ENCODE measurements around the gene STPG1. TPM values are rescaled to one million over a fixed set of nuclear protein-coding genes. Genes with fewer than 3 reads are reported as not detected.
"Not testable (repeated sequence)": the region's sequence is repeated elsewhere in the genome, so short reads cannot be mapped to it uniquely, and the experiment has no call there.

The STPG1 gene
- 5.2 TPM for total RNA-seq
- long read RNA-seq, full-length matches to known transcripts: 3 of 8 reads
- long read RNA-seq, partial matches to known transcripts: 2 of 8 reads
- long read RNA-seq, other reads (novel, unspliced or antisense): 3 of 8 reads

- intact Hi-C loops (cut with DNase I): no loop called here
- DNase-seq (ENCODE audit: low spot score): peak; percentile 91
Measured at GRCh38 chr1:24413350-24414163, at the start of gene STPG1. TSS of gene STPG1 (minus strand) at chr1:24413782. CDS start at chr1:24401388, 12,394 bp downstream.

DNA sequence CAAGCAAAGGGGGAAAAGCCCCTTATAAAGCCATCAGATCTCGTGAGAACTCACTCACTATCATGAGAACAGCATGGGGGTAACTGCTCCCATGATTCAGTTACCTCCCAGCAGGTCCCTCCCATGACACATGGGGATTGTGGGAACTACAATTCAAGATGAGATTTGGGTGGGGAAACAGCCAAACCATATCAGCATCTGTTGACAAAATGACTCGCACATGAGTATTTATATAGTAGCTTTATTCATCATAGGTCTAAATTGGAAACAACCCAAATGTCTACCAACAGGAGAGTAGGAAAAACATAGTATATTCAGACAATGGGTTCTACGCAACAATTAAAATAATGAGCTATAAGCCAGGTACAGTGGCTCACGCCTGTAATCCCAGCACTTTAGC is 48.5 kb upstream of the STPG1 start:
- intact Hi-C loops (cut with DNase I): not testable (repeated sequence)

DNA sequence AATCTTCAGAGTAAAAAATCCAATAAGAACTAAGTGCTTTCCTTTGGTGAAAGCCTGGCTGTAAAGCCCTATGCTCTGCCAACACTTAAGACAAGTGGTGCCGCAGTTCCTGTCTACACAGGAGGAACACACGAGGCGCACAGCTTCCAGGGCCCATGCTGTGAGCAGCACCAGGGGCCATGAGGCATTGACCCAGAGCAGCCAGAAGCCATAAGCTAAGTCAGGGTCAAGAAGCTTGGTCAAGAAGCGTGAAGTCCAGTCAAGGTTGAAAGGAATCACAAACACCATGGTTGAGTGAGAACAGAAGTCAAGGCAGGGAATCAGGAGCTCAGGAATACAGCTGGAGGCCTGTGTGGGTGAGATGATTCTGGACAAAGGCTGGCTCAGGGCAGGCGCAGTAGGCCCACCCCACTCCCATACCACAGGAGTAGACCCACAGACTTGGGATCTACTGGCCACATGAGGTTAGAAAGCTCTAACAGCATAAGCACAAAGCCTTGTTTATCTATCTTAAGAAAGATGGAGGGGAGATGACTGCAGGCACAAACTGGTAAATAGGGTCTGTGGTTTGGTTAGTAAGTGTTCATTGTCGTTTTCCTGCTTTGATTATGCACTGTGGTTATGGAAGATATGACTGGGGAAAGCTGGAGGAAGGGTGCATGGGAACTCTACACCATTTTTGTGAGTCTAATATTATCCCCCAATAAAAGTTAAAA is 46.1 kb upstream of the STPG1 start:
- intact Hi-C loops (cut with DNase I): no loop called here
- DNase-seq (ENCODE audit: low spot score): no peak

More for the DNA sequence above, 48.5 kb upstream of the STPG1 start:
- not testable (repeated sequence) for DNase-seq (ENCODE audit: low spot score)

DNA sequence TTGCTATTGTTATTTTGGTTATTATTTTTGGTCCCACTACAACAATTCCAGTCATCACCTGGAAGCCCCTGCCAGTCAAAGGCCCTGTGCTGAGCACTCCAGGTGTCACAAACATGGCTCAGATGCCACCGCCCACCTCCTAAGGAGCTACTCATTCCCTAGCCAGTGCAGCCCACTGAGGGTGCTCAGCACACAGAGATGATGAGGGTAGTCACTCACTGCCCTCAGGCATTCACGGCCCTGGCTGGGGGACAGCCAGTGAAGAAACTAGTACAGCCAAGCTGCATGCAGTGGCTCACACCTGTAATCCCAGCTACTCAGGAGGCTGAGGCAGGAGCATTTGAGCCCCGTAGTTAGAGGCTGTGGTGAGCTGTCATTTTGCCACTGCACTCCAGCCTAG is 44.3 kb upstream of the STPG1 start:
- intact Hi-C loops (cut with DNase I): no loop called here
- no peak for DNase-seq (ENCODE audit: low spot score)

DNA sequence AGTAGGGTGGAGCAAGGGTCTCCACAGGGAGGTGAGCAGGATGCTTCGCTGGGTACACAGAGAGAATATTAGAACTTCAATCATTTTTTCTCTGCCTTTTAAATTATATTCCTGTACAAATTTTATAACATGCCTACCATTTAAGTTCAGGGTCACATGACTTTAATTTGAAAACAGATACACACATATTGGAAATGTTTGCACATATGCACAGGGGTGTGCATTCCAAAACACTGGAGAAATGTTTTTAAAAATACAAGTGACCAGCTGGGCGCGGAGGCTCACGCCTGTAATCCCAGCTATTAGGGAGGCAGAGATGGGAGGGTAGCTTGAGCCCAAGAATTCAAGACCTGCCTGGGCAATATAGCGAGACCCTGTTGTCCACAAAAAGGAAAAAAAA is 41.7 kb upstream of the STPG1 start:
- no peak for DNase-seq (ENCODE audit: low spot score)
- intact Hi-C loops (cut with DNase I): no loop called here

DNA sequence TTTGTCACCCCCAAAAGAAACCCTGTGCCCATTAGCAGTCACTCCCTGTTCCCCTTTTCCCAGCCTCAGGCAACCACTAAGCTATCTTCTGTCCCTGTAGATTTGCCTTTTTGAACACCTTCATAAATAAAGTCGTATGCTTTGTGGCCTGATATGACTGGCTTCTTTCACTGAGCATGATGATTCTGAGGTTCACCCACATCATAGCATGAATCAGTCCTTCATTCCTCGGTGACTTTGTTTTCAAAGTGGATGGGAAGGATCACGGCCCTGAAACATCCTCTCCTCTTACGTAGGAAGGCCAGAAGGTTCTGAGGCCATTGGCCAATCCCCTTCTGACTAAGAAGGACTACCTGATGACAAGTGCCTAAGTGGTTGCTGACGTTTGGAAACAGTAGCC is 41.1 kb upstream of the STPG1 start:
- intact Hi-C loops (cut with DNase I): no loop called here
- DNase-seq (ENCODE audit: low spot score): no peak

- intact Hi-C loops (cut with DNase I): no loop called here
Measured at GRCh38 chr1:24452922-24453485, 39.4 kb upstream of the STPG1 start.

DNA sequence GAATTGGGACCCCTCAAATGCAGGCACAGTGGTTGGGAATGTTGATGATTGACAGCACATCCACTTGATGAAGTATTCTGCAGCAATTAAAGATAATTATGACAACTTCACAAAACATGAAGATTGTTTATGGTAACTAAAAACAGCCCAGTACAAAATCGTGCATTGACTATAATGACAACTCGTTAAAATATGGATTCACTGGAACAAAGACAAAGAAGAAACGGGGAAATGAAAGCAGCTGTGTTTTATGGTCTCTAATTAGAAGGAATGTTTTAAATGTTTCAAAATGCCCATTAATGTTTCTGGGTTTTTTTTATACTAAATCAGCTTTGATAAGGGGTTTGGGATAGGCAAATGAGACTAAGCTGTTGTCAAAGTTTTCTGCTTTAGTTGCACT is 38.2 kb upstream of the STPG1 start:
- no peak for DNase-seq (ENCODE audit: low spot score)
- intact Hi-C loops (cut with DNase I): no loop called here

More at GRCh38 chr1:24452922-24453485, 39.4 kb upstream of the STPG1 start:
- no peak for DNase-seq (ENCODE audit: low spot score)

- DNase-seq (ENCODE audit: low spot score): no peak
- intact Hi-C loops (cut with DNase I): no loop called here
Measured at GRCh38 chr1:24450857-24451397, 37.3 kb upstream of the STPG1 start.

- intact Hi-C loops (cut with DNase I): no loop called here
- no peak for DNase-seq (ENCODE audit: low spot score)
Measured at GRCh38 chr1:24450316-24450715, 36.7 kb upstream of the STPG1 start.

DNA sequence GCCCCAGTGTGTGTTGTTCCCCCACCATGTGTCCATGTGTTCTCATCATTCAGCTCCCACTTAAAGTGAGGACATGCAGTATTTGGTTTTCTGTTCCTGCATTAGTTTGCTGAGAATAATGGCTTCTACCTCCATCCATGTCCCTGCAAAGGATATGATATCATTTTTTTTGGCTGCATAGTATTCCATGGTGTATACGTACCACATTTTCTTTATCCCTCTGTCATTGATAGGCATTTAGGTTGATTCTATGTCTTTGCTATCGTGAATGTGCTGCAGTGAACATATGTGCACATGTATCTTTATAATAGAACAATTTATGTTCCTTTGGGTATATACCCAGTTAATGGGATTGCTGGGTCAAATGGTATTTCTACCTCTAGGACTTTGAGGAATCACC is 32.9 kb upstream of the STPG1 start:
- DNase-seq (ENCODE audit: low spot score); intact Hi-C loops (cut with DNase I): not testable (repeated sequence)

DNA sequence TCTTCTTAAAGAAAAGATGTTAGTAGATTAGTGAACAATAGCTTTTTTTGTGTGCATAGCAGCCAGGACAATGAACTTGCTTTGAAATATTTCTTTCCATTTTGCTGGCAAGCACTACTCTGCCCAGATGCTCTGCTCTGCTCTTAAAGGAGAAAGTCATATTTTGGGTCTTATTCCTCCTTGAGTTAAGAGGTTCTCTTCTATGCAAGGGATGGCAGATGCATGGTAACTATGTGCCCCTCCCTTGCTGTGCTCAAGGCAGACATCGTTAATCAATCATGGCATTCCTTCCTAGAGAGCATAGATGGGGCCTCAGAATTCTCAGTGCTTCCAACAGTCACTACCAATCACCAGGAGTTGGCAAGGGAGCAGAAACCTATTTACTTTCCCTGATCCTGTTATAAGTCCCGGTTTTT is 29.7 kb upstream of the STPG1 start:
- intact Hi-C loops (cut with DNase I): no loop called here
- DNase-seq (ENCODE audit: low spot score): no peak

GRCh38 chr1:24442764-24443163 is 29.2 kb upstream of the STPG1 start:
- no peak for DNase-seq (ENCODE audit: low spot score)
- intact Hi-C loops (cut with DNase I): no loop called here

GRCh38 chr1:24441996-24442668 is 28.6 kb upstream of the STPG1 start:
- DNase-seq (ENCODE audit: low spot score): no peak
- intact Hi-C loops (cut with DNase I): no loop called here

- intact Hi-C loops (cut with DNase I): no loop called here
- DNase-seq (ENCODE audit: low spot score): no peak
Measured at GRCh38 chr1:24441480-24441879, 27.9 kb upstream of the STPG1 start.

- intact Hi-C loops (cut with DNase I): no loop called here
- DNase-seq (ENCODE audit: low spot score): no peak
Measured at GRCh38 chr1:24440436-24440835, 26.9 kb upstream of the STPG1 start.

DNA sequence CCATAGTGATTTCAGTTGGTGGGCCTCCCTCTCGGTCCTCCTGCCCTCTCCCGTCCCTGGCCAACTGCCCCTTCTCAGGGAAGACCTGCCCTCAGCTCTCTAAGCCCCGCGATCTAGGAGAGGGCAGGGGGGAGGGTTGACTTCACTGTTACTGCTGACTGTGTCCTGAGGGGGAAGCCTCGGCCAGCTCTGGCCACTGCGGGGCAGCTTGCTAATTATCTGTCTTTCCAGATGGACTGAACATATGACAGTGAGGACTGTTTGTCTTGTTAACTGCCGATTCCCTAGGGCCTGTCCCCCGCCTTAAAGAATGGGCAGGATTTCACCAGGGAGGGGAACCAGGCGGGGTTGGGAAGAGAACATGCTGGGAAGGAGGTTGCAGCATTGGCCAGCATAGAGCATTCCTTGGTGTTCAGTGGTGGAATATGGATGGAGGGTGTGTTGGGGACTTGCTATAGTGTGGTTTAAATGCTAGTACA is 24.9 kb upstream of the STPG1 start:
- no peak for DNase-seq (ENCODE audit: low spot score)
- intact Hi-C loops (cut with DNase I): no loop called here

DNA sequence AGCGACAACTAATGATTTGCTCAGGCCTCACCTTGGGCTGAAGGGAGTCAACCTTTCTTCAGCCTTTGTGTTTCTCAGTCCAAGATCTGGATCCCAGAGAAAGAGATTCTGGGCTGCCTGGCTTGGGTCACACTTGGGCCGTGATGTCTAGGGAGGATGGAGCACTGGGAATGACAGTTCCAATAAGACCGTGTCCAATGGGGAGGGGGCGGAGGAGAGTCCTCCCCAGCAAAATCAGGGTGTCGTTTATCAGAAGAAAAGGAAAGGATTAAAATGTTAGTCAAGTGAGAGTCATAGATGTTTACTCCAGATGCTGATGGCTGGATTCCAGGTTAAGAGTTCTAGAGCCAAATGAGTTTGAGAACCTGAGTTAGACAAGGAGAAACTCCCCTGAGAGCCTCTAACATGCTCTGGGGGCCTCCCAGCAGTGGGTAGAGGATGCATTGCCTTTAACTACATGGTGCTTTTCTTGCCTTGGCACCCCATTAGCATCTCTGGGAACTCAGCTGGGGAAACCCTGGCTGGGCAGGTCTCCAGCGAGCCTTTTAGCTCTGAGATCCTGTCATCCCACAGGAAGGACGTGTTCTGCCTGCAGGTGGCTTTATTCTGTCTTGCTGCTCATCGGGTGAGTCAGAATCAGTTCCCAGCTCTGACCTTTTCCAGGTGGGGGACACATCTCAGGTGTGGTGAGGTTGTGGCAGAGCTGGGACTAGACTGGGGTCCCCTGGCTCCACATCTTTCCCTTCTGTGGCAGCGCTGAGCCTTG is 24.2 kb upstream of the STPG1 start:
- intact Hi-C loops (cut with DNase I): no loop called here
- DNase-seq (ENCODE audit: low spot score): no peak
